HepG2 (cell line): ENCODE data around the gene PPFIA3. TPM values are rescaled to one million over a fixed set of nuclear protein-coding genes. Genes with fewer than 3 reads are reported as not detected.

Experiments
- BHLHE40 ChIP-seq: IDR thresholded peaks from 2 replicates; pipeline ENCODE4 v1.6.1; 2011; ENCODE audit warnings: low read length, improper control_type of control experiment
- GATA4 ChIP-seq: sonication (generic); IDR thresholded peaks from 2 replicates; pipeline ENCODE4 v1.6.1; 2016; ENCODE audit warnings: antibody characterized with exemption, low read depth, borderline replicate concordance
- HMGXB3 ChIP-seq: sonication (generic); formaldehyde crosslinking; IDR thresholded peaks from 2 replicates; pipeline ENCODE4 v1.4.0; 2020; ENCODE audit warnings: missing genetic modification reagents, borderline replicate concordance
- KLF6 ChIP-seq: IDR thresholded peaks from 2 replicates; pipeline ENCODE4 v1.8.0; 2016; ENCODE audit warnings: missing biosample characterization, missing genetic modification reagents
- RFXAP ChIP-seq: sonication (generic); formaldehyde crosslinking; IDR thresholded peaks from 2 replicates; pipeline ENCODE4 v1.4.0; 2020; ENCODE audit warnings: missing genetic modification reagents, borderline replicate concordance
- TARDBP ChIP-seq: sonication (generic); formaldehyde crosslinking; IDR thresholded peaks from 2 replicates; pipeline ENCODE4 v1.8.0; 2022; ENCODE audit warnings: mild to moderate bottlenecking, missing genetic modification reagents
- TBX3 ChIP-seq: fragments of 450-650 bp; IDR thresholded peaks from 2 replicates; pipeline ENCODE4 v1.6.1; 2017; ENCODE audit warnings: antibody characterized with exemption, mild to moderate bottlenecking, inconsistent platforms, borderline replicate concordance
- ZFP41 ChIP-seq: sonication (generic); formaldehyde crosslinking; IDR thresholded peaks from 2 replicates; pipeline ENCODE4 v1.4.0; 2020; ENCODE audit warnings: mild to moderate bottlenecking, missing genetic modification reagents, borderline replicate concordance
- ZNF263 ChIP-seq: sonication (generic); formaldehyde crosslinking; IDR thresholded peaks from 2 replicates; pipeline ENCODE4 v1.4.0; 2020; ENCODE audit warnings: missing genetic modification reagents
- ZNF414 ChIP-seq: sonication (generic); formaldehyde crosslinking; IDR thresholded peaks from 2 replicates; pipeline ENCODE4 v1.5.0; 2020; ENCODE audit warnings: missing genetic modification reagents
- ZNF44 ChIP-seq: sonication (generic); formaldehyde crosslinking; IDR thresholded peaks from 2 replicates; pipeline ENCODE4 v1.5.1; 2020; ENCODE audit warnings: mild to moderate bottlenecking, missing genetic modification reagents
- ZNF441 ChIP-seq: sonication (generic); formaldehyde crosslinking; IDR thresholded peaks from 2 replicates; pipeline ENCODE4 v1.7.0; 2021; ENCODE audit warnings: missing genetic modification reagents, borderline replicate concordance
- ZNF589 ChIP-seq: sonication (generic); formaldehyde crosslinking; conservative IDR thresholded peaks from 2 replicates; pipeline ENCODE4 v1.8.0; 2022; ENCODE audit warnings: mild to moderate bottlenecking, moderate library complexity, missing genetic modification reagents
- ZNF780A ChIP-seq: sonication (generic); formaldehyde crosslinking; IDR thresholded peaks from 2 replicates; pipeline ENCODE4 v1.8.0; 2022; ENCODE audit warnings: mild to moderate bottlenecking, missing genetic modification reagents, moderate library complexity
- ZSCAN25 ChIP-seq: sonication (generic); formaldehyde crosslinking; IDR thresholded peaks from 2 replicates; pipeline ENCODE4 v1.8.0; 2022; ENCODE audit warnings: mild to moderate bottlenecking, missing genetic modification reagents
- polyA plus RNA-seq, 8 experiments: library from polyadenylated mRNA; depleted of rRNA in 3 of 8; stranded (reverse) in 7 of 8; unstranded in 1 of 8; fragments of >200 nt; fragmentation: Illumina TruSeq in 4 of 8; extraction: Trizol in 4 of 8; gene quantifications; 2 replicates each; pipeline versions ENCODE4 v1.2.1 to v1.2.3, GENCODE V29; 2011 to 2016; ENCODE audit warnings: low read depth in 4 of 8, missing spikeins in 1 of 8, mixed read lengths in 1 of 8; ENCODE audit not compliant: insufficient read depth in 1 of 8
- total RNA-seq, 5 experiments: library from RNA; depleted of rRNA; stranded (reverse); fragments of >200 nt; fragmentation: Illumina TruSeq; extraction: Trizol; gene quantifications; 2 replicates each; pipeline ENCODE4 v1.2.3, GENCODE V29; 2016; ENCODE audit warnings: low read depth in 1 of 5

PPFIA3 gene
- total and polyA plus RNA-seq, 2 of the 13 experiments (the other 11 are each of a cell fraction or from before 2014, with no cell fraction given) = 6.7 to 8.6 TPM

GRCh38 chr19:49149652-49150105 lies 30.3 kb downstream of the PPFIA3 start (continued):
- TF ChIP-seq RFXAP (0 out of 2 replicates have a peak, but pooled peaks have one; percentile 37), ZNF263 (CRISPR knock-in tag) (peak; percentile 96), ZSCAN25 (CRISPR knock-in tag) (peak; percentile 24; the same call in 1 of the 2 replicates), ZNF780A (no peak), ZNF441 (CRISPR knock-in tag) (peak; percentile 28; the same call in 1 of the 2 replicates), GATA4 (no peak), ZNF414 (CRISPR knock-in tag) (peak; percentile 76), ZNF589 (CRISPR knock-in tag) (no peak; the same call in 1 of the 2 replicates), TBX3 (no peak), BHLHE40 (peak; percentile 96), KLF6 (CRISPR knock-in tag) (no peak), ZFP41 (CRISPR knock-in tag) (0 out of 2 replicates have a peak, but pooled peaks have one; percentile 29), ZNF44 (CRISPR knock-in tag) (0 out of 2 replicates have a peak, but pooled peaks have one; percentile 41), TARDBP (no peak), HMGXB3 (peak; percentile 22; the same call in 1 of the 2 replicates)
